WTC11 (cell line): ENCODE measurements around the gene MMS19. TPM values are rescaled to one million over a fixed set of nuclear protein-coding genes. Genes with fewer than 3 reads are reported as not detected.
A peak's percentile ranks its signal among the peaks of the same experiment; 100 is the strongest.

Experiments used
- ATAC-seq: fragments of 200-7000 bp; cut with Tn5 transposase; 2 replicates; pipeline ENCODE4 v1.10.0; 2021; ENCODE audit warnings: mild to moderate bottlenecking, moderate library complexity
- CTCF ChIA-PET: fragments of 300-600 bp; sonication (Branson Sonifier 250); formaldehyde crosslinking; loops from one replicate; lab custom pipeline; 2021; ENCODE audit warnings: antibody characterized with exemption; lab: Charles Lee
- POLR2A ChIA-PET: fragments of 350-600 bp; sonication (Branson Sonifier 250); formaldehyde crosslinking; loops from one replicate; lab custom pipeline; 2021; ENCODE audit warnings: antibody characterized with exemption; lab: Charles Lee
- DNase-seq: peaks from one replicate; pipeline ENCODE4 v3.0.0; 2021; ENCODE audit warnings: low spot score
- H3K27ac Mint-ChIP-seq: 2 replicates; pipeline ENCODE4 v1.8.0; 2021; ENCODE audit warnings: mixed read lengths
- H3K27me3 Mint-ChIP-seq: 2 replicates; pipeline ENCODE4 v1.8.0; 2021; ENCODE audit warnings: low read depth, mild to moderate bottlenecking, moderate library complexity, mixed read lengths
- H3K36me3 Mint-ChIP-seq: 2 replicates; pipeline ENCODE4 v1.8.0; 2021; ENCODE audit warnings: mixed read lengths
- H3K4me1 Mint-ChIP-seq: 2 replicates; pipeline ENCODE4 v1.8.0; 2022; ENCODE audit warnings: mixed read lengths
- H3K4me3 Mint-ChIP-seq: 2 replicates; pipeline ENCODE4 v1.8.0; 2021; ENCODE audit warnings: mild to moderate bottlenecking, moderate library complexity, mixed read lengths
- H3K9me3 Mint-ChIP-seq: 2 replicates; pipeline ENCODE4 v1.8.0; 2021; ENCODE audit warnings: mixed read lengths
- CBFB ChIP-seq: sonication (generic); formaldehyde crosslinking; IDR thresholded peaks from 2 replicates; pipeline ENCODE4 v1.8.1; 2022; ENCODE audit warnings: mild to moderate bottlenecking, low read depth, missing genetic modification reagents
- CREB1 ChIP-seq: sonication (generic); formaldehyde crosslinking; IDR thresholded peaks from 2 replicates; pipeline ENCODE4 v1.8.0; 2023; ENCODE audit warnings: mild to moderate bottlenecking, missing genetic modification reagents
- E2F5 ChIP-seq: sonication (generic); formaldehyde crosslinking; IDR thresholded peaks from 2 replicates; pipeline ENCODE4 v1.8.1; 2022; ENCODE audit warnings: mild to moderate bottlenecking, moderate library complexity, missing genetic modification reagents
- ETV6 ChIP-seq: sonication (generic); formaldehyde crosslinking; IDR thresholded peaks from 2 replicates; pipeline ENCODE4 v1.8.1; 2022; ENCODE audit warnings: mild to moderate bottlenecking, missing genetic modification reagents
- GRHL2 ChIP-seq: fragments of 250-450 bp; sonication (Bioruptor Pico); IDR thresholded peaks from 2 replicates; pipeline ENCODE4 v1.8.0; 2022; ENCODE audit warnings: mild to moderate bottlenecking, moderate library complexity; ENCODE audit not compliant: insufficient replicate concordance, severe bottlenecking
- HMGA2 ChIP-seq: fragments of 250-450 bp; sonication (Bioruptor Pico); IDR thresholded peaks from 2 replicates; pipeline ENCODE4 v1.4.0; 2021; ENCODE audit warnings: mild to moderate bottlenecking, moderate library complexity
- KAT7 ChIP-seq: sonication (generic); formaldehyde crosslinking; IDR thresholded peaks from 2 replicates; pipeline ENCODE4 v1.8.1; 2023; ENCODE audit warnings: missing genetic modification reagents, mild to moderate bottlenecking, borderline replicate concordance
- NFATC4 ChIP-seq: fragments of 250-450 bp; sonication (Bioruptor Pico); IDR thresholded peaks from 2 replicates; pipeline ENCODE4 v1.9.0; 2021; ENCODE audit warnings: mild to moderate bottlenecking
- PRDM15 ChIP-seq: sonication (generic); formaldehyde crosslinking; IDR thresholded peaks from 2 replicates; pipeline ENCODE4 v1.8.0; 2022; ENCODE audit warnings: missing genetic modification reagents
- TEAD4 ChIP-seq: sonication (generic); formaldehyde crosslinking; IDR thresholded peaks from 2 replicates; pipeline ENCODE4 v1.8.0; 2022; ENCODE audit warnings: mild to moderate bottlenecking, missing genetic modification reagents
- ZBTB21 ChIP-seq: sonication (generic); formaldehyde crosslinking; IDR thresholded peaks from 2 replicates; pipeline ENCODE4 v1.8.1; 2023; ENCODE audit warnings: mild to moderate bottlenecking, missing genetic modification reagents, borderline replicate concordance
- ZNF138 ChIP-seq: sonication (generic); formaldehyde crosslinking; conservative IDR thresholded peaks from 2 replicates; pipeline ENCODE4 v1.8.1; 2022; ENCODE audit warnings: mild to moderate bottlenecking, moderate library complexity, missing genetic modification reagents
- ZNF281 ChIP-seq: sonication (generic); formaldehyde crosslinking; IDR thresholded peaks from 2 replicates; pipeline ENCODE4 v1.8.0; 2023; ENCODE audit warnings: mild to moderate bottlenecking, missing genetic modification reagents
- ZNF317 ChIP-seq: sonication (generic); formaldehyde crosslinking; IDR thresholded peaks from 2 replicates; pipeline ENCODE4 v1.8.1; 2023; ENCODE audit warnings: low read depth, mild to moderate bottlenecking, moderate library complexity, missing genetic modification reagents, borderline replicate concordance
- ZNF423 ChIP-seq: fragments of 250-450 bp; sonication (Bioruptor Pico); IDR thresholded peaks from 2 replicates; pipeline ENCODE4 v2.1.2; 2022; ENCODE audit warnings: mild to moderate bottlenecking, moderate library complexity
- total RNA-seq: library from RNA; stranded (reverse); gene quantifications from 3 replicates; pipeline ENCODE4 v1.2.3, GENCODE V29; 2021
- TF ChIP-seq, protein P1 (sequence below): sonication (generic); formaldehyde crosslinking; IDR thresholded peaks from 2 replicates; pipeline ENCODE4 v1.8.0; 2023; ENCODE audit warnings: missing genetic modification reagents, mild to moderate bottlenecking, borderline replicate concordance
- TF ChIP-seq, protein P2 (sequence below): sonication (generic); formaldehyde crosslinking; IDR thresholded peaks from 2 replicates; pipeline ENCODE4 v1.8.1; 2022; ENCODE audit warnings: low read depth, missing genetic modification reagents, borderline replicate concordance
- TF ChIP-seq, protein P3 (sequence below): sonication (generic); formaldehyde crosslinking; IDR thresholded peaks from 2 replicates; pipeline ENCODE4 v1.8.0; 2022; ENCODE audit warnings: mild to moderate bottlenecking, missing genetic modification reagents
- TF ChIP-seq, protein P4 (sequence below): sonication (generic); formaldehyde crosslinking; IDR thresholded peaks from 2 replicates; pipeline ENCODE4 v1.8.1; 2022; ENCODE audit warnings: missing genetic modification reagents, borderline replicate concordance

Gene MMS19
- total RNA-seq, 1 experiment from 2014 or later = 135 TPM

GRCh38 chr10:97425964-97426775 is 72.1 kb downstream of the MMS19 start, which contains the start of gene PGAM1:
Gene PGAM1 (plus strand): TSS chr10:97426191. CDS start chr10:97426308, 117 bp downstream.
- DNase-seq = peak; percentile 94
- Mint-ChIP-seq H3K36me3 (peaks cover 40% of the 10 kb centered on the region), H3K4me1 (peaks cover 22% of the 10 kb centered on the region), H3K9me3 (no peaks in the 10 kb centered on the region), H3K4me3 (peak within 1 kb of the TSS; percentile 95), H3K27ac (peak within 1 kb of the TSS; percentile 95), H3K27me3 (no peaks in the 10 kb centered on the region)
- CTCF ChIA-PET = interaction anchor here (1.5 kb wide), 1 partner anchor 8 kb away, joined by 5 read pairs; no protein-coding TSS in a partner anchor
- POLR2A ChIA-PET = interaction anchor here (1.9 kb wide), 1 partner anchor 25 kb away, joined by 7 read pairs; the partner anchor contains the start of gene RRP12
- ATAC-seq = peak; percentile 83
- peak; percentile 75; the same call in 1 of the 2 replicates for TF ChIP-seq CBFB (CRISPR knock-in tag)
- no peak; the same call in 1 of the 2 replicates for TF ChIP-seq TEAD4
- TF ChIP-seq, protein P1, sequence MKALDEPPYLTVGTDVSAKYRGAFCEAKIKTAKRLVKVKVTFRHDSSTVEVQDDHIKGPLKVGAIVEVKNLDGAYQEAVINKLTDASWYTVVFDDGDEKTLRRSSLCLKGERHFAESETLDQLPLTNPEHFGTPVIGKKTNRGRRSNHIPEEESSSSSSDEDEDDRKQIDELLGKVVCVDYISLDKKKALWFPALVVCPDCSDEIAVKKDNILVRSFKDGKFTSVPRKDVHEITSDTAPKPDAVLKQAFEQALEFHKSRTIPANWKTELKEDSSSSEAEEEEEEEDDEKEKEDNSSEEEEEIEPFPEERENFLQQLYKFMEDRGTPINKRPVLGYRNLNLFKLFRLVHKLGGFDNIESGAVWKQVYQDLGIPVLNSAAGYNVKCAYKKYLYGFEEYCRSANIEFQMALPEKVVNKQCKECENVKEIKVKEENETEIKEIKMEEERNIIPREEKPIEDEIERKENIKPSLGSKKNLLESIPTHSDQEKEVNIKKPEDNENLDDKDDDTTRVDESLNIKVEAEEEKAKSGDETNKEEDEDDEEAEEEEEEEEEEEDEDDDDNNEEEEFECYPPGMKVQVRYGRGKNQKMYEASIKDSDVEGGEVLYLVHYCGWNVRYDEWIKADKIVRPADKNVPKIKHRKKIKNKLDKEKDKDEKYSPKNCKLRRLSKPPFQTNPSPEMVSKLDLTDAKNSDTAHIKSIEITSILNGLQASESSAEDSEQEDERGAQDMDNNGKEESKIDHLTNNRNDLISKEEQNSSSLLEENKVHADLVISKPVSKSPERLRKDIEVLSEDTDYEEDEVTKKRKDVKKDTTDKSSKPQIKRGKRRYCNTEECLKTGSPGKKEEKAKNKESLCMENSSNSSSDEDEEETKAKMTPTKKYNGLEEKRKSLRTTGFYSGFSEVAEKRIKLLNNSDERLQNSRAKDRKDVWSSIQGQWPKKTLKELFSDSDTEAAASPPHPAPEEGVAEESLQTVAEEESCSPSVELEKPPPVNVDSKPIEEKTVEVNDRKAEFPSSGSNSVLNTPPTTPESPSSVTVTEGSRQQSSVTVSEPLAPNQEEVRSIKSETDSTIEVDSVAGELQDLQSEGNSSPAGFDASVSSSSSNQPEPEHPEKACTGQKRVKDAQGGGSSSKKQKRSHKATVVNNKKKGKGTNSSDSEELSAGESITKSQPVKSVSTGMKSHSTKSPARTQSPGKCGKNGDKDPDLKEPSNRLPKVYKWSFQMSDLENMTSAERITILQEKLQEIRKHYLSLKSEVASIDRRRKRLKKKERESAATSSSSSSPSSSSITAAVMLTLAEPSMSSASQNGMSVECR (CRISPR knock-in tag) = peak; percentile 44; the same call in 1 of the 2 replicates
- TF ChIP-seq, protein P2, sequence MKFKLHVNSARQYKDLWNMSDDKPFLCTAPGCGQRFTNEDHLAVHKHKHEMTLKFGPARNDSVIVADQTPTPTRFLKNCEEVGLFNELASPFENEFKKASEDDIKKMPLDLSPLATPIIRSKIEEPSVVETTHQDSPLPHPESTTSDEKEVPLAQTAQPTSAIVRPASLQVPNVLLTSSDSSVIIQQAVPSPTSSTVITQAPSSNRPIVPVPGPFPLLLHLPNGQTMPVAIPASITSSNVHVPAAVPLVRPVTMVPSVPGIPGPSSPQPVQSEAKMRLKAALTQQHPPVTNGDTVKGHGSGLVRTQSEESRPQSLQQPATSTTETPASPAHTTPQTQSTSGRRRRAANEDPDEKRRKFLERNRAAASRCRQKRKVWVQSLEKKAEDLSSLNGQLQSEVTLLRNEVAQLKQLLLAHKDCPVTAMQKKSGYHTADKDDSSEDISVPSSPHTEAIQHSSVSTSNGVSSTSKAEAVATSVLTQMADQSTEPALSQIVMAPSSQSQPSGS (CRISPR knock-in tag) = no peak
- no peak for TF ChIP-seq HMGA2 (CRISPR knock-in tag)
- TF ChIP-seq, protein P3, sequence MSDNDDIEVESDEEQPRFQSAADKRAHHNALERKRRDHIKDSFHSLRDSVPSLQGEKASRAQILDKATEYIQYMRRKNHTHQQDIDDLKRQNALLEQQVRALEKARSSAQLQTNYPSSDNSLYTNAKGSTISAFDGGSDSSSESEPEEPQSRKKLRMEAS (CRISPR knock-in tag) = peak; percentile 86
- peak; percentile 83 for TF ChIP-seq E2F5 (CRISPR knock-in tag)
- TF ChIP-seq ZNF281 (CRISPR knock-in tag) = no peak
- peak; percentile 24; the same call in 1 of the 2 replicates for TF ChIP-seq ZBTB21 (CRISPR knock-in tag)
- TF ChIP-seq, protein P4, sequence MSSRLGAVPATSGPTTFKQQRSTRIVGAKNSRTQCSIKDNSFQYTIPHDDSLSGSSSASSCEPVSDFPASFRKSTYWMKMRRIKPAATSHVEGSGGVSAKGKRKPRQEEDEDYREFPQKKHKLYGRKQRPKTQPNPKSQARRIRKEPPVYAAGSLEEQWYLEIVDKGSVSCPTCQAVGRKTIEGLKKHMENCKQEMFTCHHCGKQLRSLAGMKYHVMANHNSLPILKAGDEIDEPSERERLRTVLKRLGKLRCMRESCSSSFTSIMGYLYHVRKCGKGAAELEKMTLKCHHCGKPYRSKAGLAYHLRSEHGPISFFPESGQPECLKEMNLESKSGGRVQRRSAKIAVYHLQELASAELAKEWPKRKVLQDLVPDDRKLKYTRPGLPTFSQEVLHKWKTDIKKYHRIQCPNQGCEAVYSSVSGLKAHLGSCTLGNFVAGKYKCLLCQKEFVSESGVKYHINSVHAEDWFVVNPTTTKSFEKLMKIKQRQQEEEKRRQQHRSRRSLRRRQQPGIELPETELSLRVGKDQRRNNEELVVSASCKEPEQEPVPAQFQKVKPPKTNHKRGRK (CRISPR knock-in tag) = no peak
- no peak for TF ChIP-seq CREB1
- TF ChIP-seq ETV6 (CRISPR knock-in tag) = no peak
- no peak for TF ChIP-seq GRHL2 (CRISPR knock-in tag)
- TF ChIP-seq ZNF423 (CRISPR knock-in tag) = no peak
- TF ChIP-seq ZNF317 = no peak
- TF ChIP-seq PRDM15 = peak; percentile 93
- TF ChIP-seq KAT7 = no peak
- TF ChIP-seq NFATC4 (CRISPR knock-in tag) = no peak
- no peak for TF ChIP-seq ZNF138
